Measurements from ENCODE around the gene CUX1. TPM values are rescaled to one million over a fixed set of nuclear protein-coding genes. Genes with fewer than 3 reads are reported as not detected.

CUX1 gene
- total and polyA plus RNA-seq, 2 of the 13 experiments (the other 11 are each of a cell fraction or from before 2014, with no cell fraction given), result 13.7 to 14.9 TPM

- 0 out of 2 replicates have a peak, but pooled peaks have one; percentile 31 for TF ChIP-seq ZNF234 (CRISPR knock-in tag; conservative IDR thresholded peaks at IDR 0.05)
- TF ChIP-seq GABPB1 (CRISPR knock-in tag; IDR thresholded peaks at IDR 0.05), result peak; percentile 64
- TF ChIP-seq ZNF580 (CRISPR knock-in tag; IDR thresholded peaks at IDR 0.05; ENCODE audit: borderline replicate concordance, low read depth), result 0 out of 2 replicates have a peak, but pooled peaks have one; percentile 45
- TF ChIP-seq NONO (IDR thresholded peaks at IDR 0.05), result no peak
- peak; percentile 77 for TF ChIP-seq NONO (CRISPR knock-in tag; conservative IDR thresholded peaks at IDR 0.05)
- TF ChIP-seq, protein P1, sequence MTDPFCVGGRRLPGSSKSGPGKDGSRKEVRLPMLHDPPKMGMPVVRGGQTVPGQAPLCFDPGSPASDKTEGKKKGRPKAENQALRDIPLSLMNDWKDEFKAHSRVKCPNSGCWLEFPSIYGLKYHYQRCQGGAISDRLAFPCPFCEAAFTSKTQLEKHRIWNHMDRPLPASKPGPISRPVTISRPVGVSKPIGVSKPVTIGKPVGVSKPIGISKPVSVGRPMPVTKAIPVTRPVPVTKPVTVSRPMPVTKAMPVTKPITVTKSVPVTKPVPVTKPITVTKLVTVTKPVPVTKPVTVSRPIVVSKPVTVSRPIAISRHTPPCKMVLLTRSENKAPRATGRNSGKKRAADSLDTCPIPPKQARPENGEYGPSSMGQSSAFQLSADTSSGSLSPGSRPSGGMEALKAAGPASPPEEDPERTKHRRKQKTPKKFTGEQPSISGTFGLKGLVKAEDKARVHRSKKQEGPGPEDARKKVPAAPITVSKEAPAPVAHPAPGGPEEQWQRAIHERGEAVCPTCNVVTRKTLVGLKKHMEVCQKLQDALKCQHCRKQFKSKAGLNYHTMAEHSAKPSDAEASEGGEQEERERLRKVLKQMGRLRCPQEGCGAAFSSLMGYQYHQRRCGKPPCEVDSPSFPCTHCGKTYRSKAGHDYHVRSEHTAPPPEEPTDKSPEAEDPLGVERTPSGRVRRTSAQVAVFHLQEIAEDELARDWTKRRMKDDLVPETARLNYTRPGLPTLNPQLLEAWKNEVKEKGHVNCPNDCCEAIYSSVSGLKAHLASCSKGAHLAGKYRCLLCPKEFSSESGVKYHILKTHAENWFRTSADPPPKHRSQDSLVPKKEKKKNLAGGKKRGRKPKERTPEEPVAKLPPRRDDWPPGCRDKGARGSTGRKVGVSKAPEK (CRISPR knock-in tag; IDR thresholded peaks at IDR 0.05; ENCODE audit: borderline replicate concordance), result no peak
- peak; percentile 65; the same call in 1 of the 2 replicates for TF ChIP-seq MXD4 (CRISPR knock-in tag; IDR thresholded peaks at IDR 0.05)
- peak; percentile 88 for TF ChIP-seq ZBTB21 (CRISPR knock-in tag; IDR thresholded peaks at IDR 0.05)
- 0 out of 2 replicates have a peak, but pooled peaks have one; percentile 54 for TF ChIP-seq ZSCAN31 (CRISPR knock-in tag; IDR thresholded peaks at IDR 0.05; ENCODE audit: low read depth)
- TF ChIP-seq, protein P2, sequence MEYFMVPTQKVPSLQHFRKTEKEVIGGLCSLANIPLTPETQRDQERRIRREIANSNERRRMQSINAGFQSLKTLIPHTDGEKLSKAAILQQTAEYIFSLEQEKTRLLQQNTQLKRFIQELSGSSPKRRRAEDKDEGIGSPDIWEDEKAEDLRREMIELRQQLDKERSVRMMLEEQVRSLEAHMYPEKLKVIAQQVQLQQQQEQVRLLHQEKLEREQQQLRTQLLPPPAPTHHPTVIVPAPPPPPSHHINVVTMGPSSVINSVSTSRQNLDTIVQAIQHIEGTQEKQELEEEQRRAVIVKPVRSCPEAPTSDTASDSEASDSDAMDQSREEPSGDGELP (IDR thresholded peaks at IDR 0.05; ENCODE audit: borderline replicate concordance, low read depth), result peak; percentile 30; the same call in 1 of the 2 replicates
- no peak for TF ChIP-seq RAD51 (IDR thresholded peaks at IDR 0.05; ENCODE audit: borderline replicate concordance)
- peak; percentile 65; the same call in 1 of the 2 replicates for TF ChIP-seq NCOR1 (IDR thresholded peaks at IDR 0.05; ENCODE audit: borderline replicate concordance, low read length)
- TF ChIP-seq GTF3A (CRISPR knock-in tag; conservative IDR thresholded peaks at IDR 0.05), result 0 out of 2 replicates have a peak, but pooled peaks have one; percentile 36
- no peak for TF ChIP-seq SP1 (IDR thresholded peaks at IDR 0.05)
- peak; percentile 52; the same call in 1 of the 2 replicates for TF ChIP-seq SP1 (CRISPR knock-in tag; IDR thresholded peaks at IDR 0.05)
- TF ChIP-seq ZSCAN9 (CRISPR knock-in tag; IDR thresholded peaks at IDR 0.05; ENCODE audit: borderline replicate concordance), result peak; percentile 45; the same call in 1 of the 2 replicates
- 0 out of 2 replicates have a peak, but pooled peaks have one; percentile 51 for TF ChIP-seq POGK (CRISPR knock-in tag; conservative IDR thresholded peaks at IDR 0.05)
- TF ChIP-seq TP53 (CRISPR knock-in tag; conservative IDR thresholded peaks at IDR 0.05), result 0 out of 2 replicates have a peak, but pooled peaks have one; percentile 53
Measured at GRCh38 chr7:102152672-102153598, 335.5 kb downstream of the CUX1 start (continued).
